OCI-M2 (cell line): ENCODE results near the gene CHRDL1.
"Not testable (repeated sequence)": the region's sequence is repeated elsewhere in the genome, so short reads cannot be mapped to it uniquely, and the experiment has no call there.

Experiments used
- DNase-seq: peaks from one replicate; lab custom pipeline; 2025; ENCODE audit not compliant: unreplicated experiment; lab: John Stamatoyannopoulos, UW

Gene CHRDL1

DNA sequence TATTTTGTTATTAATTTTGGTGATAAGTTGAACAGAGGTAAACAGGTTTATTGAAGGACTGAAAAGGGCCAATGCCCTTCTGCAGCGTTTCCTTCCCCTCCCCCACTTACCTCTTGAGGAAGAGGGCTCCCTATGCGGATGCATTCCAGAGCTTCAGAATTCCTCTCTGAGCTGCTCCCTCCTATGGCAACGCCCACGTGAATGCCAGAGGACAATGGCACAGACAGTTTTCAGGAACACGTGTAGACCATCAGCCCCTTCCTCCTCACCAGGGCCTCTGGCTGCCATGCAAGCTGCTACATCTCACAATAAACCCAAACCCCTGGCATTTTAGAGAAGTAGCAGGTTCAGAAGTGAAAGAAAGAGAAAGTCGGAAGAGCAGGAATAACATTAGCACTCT lies 127.9 kb downstream of the CHRDL1 start:
- no peak for DNase-seq

DNA sequence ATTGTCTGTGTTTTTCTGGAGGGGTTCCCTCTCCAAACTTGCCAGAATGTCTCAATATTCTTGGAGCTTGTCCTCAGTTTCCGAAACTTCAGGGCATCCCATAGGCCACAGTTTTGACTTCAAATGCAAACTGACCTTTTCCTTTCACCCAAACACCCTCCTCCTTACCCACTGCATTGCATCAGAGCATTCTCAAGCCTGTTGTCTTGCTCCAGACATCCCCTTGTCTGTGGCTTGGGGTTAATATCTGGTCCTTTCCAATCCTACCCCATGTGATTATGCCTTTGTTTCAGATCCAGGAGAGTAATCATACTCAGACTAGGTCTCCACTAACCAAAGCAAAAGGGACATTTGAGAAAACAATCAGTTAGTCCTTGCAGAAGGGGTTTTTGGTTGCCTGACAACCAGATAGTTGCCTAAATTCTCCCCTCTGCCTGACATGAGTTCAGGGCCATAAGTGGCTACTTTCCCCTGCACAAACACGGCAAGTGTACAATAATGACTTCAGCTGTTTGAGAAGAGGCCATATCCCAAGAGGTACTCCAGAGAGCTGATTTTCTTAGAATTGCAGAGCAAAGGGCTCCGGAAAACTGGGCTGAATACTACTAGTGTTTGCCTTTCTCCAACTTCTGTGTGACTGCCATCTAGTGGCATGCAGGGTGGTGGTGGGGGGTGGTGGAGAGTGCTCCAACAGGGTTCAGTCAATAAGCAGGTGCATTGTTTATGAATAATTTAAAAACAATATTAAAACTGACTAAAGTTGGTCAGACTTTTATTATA lies 130.2 kb downstream of the CHRDL1 start:
- DNase-seq = no peak

DNA sequence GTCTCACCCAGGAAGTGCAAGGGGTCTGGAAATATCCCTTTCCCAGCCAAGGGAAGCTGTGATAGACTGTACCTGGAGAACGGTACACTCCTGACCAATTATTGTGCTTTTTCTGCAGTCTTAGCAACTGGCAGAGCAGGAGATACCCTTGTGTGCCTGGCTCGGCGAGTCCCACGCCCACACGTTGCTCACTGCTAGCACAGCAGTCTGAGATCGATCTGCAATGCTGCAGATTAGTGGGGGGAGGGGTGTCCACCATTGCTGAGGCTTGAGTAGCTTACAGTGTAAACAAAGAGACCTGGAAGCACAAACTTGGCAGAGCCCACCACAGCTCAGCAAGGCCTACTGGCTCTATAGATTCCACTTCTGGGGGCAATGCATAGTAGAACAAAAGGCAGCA lies 138.5 kb downstream of the CHRDL1 start:
- DNase-seq = no peak

DNA sequence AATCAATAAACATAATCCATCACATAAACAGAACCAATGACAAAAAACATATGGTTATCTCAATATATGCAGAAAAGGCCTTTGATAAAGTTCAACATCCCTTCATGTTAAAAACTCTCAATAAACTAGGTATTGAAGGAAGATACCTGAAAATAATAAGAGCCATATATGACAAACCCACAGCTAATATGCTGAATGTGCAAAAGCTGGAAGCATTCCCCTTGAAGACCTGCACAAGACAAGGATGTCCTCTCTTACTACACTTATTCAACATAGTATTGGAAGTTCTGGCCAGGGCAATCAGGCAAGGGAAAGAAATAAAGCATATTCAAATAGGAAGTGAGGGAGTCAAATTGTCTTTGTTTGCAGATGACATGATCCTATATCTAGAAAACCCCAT lies 141.3 kb downstream of the CHRDL1 start:
- not testable (repeated sequence) for DNase-seq

DNA sequence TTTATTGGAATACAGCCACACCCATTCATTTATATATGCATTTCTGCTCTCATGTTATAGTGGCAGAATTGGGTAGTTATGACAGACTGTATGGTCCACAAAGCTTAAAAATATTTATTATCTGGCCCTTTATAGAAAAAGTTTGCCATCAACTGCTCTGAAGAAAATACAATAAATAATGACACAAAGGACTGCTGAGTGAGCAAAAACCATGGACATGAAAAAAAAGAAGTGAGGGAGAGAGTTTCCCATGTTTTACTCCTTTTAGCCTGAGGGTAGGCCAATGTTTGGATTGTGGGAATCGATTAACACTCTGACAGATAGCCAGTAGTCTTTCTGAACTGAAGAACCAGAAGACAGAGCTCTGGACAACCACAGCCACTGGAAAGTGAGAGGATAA lies 149.2 kb downstream of the CHRDL1 start:
- DNase-seq = no peak
